ENCODE results near the gene MYO1E.

Gene MYO1E

DNA sequence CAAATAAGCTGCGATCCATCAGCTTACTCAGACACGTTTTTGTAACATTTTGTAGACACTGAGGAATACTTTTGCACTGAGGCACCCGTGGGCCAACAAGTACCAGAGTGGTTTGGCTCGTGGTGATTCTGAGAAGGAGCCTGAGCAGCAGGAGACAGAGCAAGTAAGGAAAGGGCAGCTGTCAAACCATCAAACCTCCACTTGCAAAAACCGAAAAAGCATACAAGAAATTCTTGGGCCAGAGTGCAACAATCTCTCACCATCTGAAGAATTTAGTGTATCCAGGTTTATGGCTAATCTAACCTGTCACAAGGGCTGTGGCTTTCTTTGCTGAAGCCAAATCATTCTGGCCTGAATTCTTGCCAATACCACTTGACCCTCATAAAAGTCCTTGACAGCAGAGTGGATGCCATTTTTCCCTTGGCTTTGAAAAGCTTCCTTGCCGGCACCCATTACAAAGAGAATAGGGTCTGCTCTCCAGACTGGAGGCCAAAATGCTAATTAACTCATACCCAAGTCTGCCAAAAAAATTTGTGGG lies 56.7 kb downstream of the MYO1E start:
- DNase-seq (ENCODE audit: low spot score), result no peak

DNA sequence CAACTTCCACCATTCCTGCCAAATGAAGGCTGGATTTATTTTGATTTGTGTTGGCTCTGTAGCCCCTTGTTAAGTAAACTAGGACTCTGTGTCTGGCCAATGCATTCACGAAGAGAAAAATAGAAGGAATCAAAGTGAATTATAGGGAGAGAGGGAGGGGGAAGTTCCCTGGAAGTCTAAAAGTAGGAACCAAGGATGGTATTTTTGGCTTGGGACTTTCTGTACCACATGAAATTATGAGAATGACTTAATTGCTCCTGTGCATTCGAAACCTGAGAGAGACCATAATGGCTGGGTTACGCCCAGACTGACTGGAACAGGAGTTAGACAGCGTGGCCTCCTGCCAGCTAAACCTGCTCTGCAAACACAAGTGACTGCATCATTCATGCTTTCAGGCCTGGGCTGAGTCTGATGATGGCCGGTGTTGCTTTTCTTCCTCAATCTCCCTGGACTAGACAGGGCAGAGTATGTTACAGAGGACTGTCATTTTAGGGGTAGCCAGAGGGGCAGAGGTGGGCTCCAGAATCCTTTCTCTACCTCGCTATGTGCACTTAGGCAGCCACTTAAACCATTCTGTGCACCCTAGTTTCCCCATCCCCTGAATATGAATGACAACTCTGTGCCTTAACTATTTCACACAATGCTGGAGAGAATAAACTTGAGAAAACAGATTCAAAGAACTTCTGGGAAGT lies 58.9 kb downstream of the MYO1E start:
- DNase-seq (ENCODE audit: low spot score), result no peak

DNA sequence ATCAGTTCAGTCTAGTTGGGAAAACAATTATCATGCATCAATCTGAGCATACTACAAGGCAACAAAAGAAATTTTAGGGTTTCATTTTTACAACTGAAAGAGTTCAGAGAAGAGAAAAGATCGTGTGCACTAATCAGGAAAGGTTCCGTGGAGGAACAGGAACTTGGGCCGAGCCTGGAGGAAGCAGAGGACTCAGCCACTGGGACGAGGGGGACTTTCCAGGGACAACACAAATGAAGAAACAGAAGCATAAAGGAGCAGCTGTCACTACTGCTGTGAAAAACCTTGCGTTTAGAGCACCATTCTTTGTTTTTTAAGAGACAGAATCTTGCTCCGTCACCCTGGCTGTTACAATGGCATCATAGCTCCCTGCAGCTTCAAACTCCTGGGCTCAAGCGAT lies 60.5 kb downstream of the MYO1E start:
- no peak for DNase-seq (ENCODE audit: low spot score)

DNA sequence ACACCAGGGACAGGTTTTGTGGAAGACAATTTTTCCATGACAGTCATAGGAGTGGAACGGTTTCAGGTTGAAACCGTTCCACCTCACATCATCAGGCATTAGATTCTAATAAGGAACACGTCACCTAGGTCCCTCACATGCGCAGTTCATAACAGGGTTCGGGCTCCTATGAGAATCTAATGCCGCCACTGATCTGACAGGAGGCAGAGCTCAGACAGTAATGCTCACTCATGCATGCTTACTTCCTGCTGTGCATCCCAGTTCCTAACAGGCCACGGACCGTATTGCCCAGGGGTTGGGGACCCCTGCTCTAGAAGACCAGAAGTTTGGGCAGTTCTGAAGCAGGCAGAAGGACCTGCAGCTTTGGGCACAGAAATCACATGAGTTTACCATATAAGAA lies 61.5 kb downstream of the MYO1E start:
- no peak for DNase-seq (ENCODE audit: low spot score)

DNA sequence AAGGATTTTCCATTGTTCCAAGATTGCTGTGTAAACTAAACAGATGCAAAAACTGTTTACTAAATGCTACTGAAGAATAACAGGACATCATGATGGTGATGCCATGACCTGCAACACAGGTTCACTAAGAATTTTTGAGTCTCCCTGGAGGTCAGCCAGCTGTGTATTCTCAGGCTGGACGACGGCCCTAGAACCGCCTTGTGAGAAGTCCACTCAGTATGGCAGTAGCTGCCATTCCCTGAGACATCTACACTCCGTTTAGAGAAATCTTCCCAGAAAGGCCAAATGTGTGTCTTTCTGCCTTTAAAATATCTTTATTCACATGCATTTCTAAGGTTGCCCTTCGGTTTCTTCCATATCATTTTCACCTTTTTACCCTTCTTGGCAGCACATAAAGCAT lies 63.3 kb downstream of the MYO1E start:
- DNase-seq (ENCODE audit: low spot score), result no peak

DNA sequence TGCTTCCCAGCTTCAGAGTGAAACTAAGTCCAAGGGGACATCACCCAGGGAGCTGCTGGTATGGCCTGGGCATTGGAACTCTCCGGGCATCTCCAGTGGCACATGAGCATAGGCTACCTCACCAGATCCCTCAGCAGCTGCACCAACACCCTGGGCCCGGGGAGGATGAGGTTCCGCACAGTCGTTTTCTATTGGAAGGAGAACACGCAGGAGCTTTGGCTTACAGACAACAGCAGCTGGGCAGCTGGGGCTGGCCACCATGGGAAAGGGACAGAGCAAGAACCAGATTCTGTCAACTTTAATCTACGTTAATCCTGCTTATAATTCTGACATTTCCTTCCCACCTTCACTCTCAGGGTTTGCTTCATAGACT lies 65.5 kb downstream of the MYO1E start:
- DNase-seq (ENCODE audit: low spot score), result no peak

DNA sequence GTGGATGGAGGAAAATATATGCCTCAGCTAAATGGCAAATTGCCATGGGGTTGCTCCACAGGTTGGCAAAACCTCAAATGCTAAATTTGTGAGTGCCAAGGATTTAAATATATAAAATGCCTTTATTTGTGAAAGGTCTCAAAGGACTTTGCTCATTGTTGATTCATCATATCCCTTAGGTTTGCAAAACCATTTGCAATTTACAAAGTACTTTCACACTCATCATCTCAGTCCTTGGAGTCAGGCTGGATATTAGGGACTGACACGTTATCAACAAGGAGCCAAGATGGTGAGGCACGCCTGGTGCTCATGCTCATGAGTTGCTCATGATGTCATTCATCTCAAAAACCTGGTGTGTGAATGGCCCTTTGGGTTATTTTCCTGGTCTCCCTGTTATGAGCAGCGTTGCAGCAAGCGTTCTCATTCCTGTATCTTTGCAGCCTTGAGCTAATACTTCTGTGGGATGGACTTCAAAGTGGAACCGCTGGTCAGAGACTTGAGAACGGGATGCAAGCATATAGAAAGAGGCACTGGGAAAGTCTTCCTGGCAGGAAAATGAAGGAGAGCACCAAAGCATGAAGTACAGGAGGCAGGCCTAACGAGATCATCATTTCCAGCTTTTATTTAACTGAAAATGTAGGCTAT lies 66.0 kb downstream of the MYO1E start:
- DNase-seq (ENCODE audit: low spot score), result no peak

DNA sequence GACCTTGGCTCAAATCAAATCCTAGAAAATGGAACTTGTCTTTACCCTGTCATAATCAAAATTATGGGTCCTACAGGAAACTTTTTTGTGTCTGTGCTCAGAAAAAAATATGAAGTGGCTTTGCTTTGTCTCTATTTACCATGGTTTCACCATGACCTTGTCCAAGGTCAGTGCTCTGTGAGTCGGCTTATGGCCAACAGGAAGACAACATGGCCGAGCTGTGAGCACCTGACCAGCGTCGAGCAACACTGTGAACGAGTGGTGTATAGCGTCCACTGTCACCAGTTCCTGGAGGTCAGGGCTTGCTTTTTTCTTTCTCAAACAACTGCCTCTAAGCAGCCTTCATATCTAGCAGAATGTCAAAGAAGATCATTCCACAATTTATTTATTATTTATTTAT lies 67.9 kb downstream of the MYO1E start:
- no peak for DNase-seq (ENCODE audit: low spot score)

DNA sequence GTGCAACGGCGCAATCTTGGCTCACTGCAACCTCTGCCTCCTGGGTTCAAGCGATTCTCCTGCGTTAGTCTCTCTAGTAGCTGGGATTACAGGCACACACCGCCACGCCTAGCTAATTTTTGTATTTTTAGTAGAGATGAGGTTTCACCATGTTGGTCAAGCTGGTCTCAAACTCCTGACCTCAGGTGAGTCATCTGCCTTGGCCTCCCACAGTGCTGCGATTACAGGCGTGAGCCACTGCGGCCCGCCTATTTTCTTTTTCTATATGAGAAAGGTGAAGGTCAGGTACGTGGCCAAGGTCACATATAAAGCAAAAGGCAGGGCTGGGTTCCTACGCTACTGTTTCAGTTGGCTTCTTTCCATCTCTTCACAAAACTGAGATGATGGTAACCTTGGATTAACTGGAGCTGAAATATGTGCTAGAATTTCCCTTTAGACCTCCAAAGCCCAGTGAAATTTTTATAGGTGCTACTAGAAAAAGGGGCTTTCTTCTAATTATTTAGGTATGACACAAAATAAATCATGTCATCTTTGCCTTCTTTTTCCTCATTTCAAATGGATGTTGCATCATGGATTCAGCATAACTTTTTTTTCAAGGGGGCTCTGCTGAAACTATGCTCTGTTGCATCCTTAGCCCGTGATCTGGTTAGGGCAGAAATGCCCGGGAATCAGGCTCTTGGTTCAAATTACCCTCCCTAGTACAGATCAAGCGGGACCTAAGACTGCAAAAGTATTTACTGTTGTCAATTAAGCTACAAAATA lies 68.5 kb downstream of the MYO1E start:
- DNase-seq (ENCODE audit: low spot score), result no peak

DNA sequence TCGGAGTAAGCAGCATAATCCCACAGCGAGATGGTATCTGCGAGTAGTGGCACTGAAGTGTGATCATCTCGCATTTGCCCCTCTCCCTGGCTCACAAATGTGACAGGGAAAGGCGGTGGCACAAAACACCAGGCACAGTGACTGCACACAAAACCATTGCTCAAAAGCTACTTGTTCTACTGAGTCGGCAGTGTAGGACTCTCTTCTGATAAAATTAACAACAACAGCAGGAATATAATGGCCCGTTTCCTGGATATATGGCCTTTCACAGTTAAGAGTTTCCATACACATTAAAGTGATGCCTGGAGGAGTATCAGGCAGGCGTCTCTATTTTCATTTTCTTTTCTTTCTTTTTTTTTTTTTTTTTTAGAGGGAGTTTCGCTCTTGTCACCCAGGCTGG lies 69.0 kb downstream of the MYO1E start:
- DNase-seq (ENCODE audit: low spot score), result no peak

DNA sequence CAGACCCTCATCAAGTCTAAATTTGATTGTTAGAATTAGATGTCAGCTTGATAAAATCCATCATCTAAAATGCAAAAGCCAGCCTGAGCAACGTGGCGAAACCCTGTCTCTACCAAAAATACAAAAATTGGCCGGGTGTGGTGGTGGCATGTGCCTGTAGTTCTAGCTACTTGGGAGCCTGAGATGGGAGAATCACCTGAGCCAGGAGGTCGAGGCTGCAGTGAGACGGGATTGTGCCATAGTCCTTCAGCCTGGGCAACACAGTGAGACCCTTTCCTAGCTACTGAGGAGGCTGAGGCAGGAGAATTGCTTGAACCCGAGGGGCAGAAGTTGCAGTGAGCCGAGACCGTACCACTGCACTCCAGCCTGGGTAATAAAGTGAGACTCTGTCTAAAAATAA lies 69.5 kb downstream of the MYO1E start:
- DNase-seq (ENCODE audit: low spot score), result no peak

DNA sequence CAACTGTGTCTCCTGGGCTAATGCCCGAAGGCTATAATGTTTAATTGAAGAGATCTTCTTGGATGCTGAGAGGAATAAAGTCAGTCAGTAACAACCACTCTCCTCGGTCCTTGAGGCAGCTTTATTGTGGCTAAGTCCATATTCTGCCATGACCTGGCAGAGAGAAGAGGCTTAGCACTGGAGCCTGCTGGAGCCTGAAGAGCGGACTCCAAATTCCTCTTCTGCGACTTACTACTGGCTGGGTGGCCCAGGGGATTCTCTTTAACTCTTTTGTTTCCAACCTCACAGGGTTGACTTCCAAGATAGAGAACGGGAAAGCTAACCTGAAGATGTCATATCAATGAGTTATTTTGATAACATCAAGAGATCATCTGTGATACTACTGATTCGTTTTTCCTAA lies 71.1 kb downstream of the MYO1E start:
- DNase-seq (ENCODE audit: low spot score), result no peak

DNA sequence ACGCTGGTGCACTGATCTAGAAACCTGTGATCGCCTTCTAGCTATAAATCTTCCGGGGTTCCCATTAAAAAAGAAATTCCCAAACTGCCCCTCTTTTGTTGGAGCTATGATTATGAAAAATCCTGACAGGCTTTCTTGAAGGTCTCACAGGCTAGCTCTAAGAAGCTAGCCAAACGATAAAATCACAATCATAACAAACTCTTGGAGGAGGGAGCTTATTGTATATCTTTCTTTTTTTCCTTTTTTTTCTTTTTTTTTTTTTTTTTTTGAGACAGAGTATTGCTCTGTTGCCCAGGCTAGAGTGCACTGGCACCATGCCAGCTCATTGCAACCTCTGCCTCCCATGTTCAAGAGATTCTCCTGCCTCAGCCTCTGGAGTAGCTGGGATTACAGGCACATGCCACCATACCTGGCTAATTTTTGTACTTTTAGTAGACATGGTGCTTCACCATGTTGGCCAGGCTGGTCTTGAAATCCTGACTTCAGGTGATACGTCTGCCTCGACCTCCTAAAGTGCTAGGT lies 72.0 kb downstream of the MYO1E start:
- no peak for DNase-seq (ENCODE audit: low spot score)

DNA sequence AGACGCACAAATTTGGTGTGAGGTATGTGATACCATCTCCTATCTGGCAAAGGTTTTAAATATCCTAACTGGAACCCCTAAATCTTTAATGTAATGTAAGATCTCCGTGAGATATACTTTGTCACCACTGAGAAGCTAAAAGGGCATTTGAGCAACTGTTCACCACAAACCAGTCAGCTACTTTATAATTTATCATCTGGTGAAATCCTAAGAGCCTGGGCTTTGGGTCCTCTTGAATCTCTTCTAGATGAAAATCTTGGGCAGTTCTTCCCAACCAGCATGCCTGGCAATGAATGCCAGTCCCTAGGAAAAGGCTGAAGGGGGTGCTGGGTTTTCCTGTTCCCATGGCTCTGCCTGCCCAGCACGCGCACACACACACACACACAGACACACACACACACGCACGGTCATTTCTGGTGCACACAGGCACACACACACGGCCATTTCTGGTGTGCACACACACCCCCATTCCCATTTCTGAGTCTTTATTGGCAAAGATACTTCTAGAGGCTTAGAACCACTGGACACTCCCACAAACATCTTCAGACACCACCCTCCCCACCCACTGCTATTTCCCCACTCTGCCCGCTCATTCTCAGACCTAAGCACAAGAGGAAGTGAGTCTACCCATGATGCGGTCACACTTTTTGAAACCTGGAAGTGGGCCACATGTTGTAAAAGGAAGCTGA lies 72.6 kb downstream of the MYO1E start:
- DNase-seq (ENCODE audit: low spot score), result peak; percentile 88

DNA sequence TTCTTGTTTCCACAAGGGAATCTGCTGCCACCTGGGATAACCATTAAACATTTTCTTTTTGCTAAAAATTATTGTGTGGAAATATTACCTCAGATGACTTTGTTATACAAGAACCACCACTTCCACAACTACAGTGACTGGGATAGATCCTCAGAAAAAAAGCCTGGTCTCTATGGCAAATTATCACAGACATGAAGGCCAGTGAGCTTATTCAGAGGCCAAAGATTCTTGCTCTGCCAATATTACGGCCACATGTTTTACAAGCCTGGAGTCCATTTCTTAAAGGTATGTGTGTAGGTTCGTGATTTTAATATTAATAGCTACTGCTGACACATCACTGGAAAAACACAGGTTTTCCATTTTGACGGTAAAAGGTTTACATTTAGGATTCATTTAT lies 73.8 kb downstream of the MYO1E start:
- no peak for DNase-seq (ENCODE audit: low spot score)

DNA sequence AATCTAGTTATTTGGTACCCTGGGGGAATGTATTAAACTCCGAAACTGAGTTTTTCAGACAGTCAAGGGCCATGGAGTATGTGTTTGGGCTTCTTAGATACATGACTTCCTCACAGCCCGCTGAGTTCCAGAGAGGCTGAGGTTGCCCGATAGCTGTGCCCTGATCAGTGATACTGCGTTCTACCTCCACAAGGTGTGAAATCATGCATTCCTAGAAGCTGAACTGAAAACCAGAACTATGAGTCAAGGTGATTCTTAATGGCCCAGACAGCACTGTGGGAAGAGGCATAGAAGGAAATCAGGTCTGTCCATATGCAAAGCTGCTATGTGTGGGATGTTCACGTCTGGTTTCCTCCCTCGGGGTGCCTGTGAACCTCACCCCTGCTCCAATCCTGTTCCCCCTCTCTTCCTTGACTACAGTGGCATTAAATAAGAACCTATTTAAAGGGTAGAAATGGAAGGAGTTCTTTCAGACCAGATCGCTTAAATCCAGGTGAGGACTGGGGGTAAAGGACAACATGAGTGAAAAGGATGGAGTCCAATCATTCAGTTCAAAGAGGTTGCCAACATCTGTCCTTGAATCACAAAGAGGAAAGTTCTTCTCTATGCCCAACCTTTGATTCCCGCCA lies 74.3 kb downstream of the MYO1E start:
- no peak for DNase-seq (ENCODE audit: low spot score)

DNA sequence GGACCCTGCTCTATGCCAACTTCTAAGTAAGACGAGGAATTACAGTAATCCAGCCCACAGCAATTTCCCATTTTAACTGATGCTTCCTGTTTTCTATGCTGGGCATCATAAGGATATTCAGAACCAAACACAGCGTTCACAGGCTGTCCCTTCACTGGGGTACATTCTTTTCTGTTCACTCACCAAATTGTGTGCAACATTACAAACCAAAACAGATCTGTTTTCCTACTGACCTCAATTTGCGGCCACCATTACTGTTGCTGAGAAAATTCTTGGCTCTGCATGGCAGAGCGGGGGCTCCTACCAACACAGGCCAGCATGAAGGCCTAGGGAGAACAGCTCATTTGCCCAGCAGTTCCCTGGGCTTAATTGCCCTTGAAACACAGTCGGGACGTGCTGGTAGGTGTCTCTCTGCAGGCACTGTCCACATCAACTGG lies 76.5 kb downstream of the MYO1E start:
- peak; percentile 36 for DNase-seq (ENCODE audit: low spot score)

DNA sequence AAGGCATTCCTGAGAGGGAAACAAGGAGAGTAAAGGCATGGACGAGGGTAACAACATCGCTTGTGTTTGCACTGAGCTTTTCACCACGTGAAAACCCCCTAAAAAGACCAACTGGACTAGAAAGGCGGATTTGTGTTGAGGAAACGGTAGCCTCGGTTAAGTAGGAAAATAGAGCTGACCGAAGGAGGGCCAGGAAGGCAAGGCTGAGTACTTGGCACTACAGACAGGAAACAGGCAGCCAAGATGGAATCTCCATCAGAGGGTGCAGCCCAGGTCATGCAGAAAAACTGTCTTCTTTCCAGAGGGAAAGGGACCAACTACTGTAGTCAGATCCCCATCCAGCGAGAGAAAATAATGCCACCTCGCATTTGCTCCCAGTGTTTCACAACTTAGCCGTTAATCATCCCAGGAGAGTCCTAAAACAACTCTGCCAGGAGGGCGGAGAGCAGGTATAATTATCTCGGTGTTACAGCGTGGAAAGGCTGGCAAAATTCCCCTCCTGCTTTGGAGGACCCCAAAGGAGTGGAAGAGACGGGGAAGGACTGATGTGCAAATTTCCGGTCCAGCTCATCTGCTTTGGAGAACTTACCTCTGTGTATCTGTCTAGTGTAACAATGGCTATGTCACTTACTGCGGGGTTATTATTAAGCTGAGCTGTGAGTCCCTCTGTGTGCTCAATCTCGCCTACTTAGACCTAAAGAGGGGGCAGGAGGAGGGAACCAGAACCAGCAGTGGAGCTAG lies 77.2 kb downstream of the MYO1E start:
- DNase-seq (ENCODE audit: low spot score), result peak; percentile 39

DNA sequence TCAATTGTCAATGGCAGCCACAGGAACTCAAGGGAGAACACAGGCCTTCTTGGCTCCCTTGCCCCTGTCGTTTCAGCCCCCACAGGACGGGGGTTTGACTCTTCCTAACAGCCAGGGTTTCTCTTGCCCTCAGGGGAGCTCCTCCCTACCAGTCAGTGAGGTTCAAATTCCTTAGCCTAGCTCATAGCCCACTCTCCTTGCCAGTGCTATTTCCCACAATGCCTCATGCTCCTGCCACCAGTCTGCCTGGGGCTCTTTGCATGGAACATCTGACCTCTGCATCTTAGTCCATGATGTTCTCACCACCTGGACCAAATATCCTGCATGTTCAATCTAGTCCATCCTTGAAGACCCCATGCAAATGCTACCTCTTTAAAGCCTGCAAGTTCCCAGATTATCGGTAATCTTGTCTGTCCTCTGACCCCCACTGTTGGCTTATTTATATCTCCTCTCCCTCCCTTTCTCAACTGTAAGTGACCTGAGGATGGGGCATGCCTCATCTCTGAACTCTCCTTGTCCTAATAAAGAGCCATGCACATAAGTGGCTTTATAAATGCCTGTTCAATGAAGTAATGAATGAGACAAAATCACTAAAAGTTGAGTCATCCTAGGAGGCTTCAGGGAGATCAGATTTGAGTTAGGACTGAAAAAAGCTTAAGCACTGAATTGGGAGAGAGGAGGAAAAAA lies 78.0 kb downstream of the MYO1E start:
- peak; percentile 40 for DNase-seq (ENCODE audit: low spot score)

DNA sequence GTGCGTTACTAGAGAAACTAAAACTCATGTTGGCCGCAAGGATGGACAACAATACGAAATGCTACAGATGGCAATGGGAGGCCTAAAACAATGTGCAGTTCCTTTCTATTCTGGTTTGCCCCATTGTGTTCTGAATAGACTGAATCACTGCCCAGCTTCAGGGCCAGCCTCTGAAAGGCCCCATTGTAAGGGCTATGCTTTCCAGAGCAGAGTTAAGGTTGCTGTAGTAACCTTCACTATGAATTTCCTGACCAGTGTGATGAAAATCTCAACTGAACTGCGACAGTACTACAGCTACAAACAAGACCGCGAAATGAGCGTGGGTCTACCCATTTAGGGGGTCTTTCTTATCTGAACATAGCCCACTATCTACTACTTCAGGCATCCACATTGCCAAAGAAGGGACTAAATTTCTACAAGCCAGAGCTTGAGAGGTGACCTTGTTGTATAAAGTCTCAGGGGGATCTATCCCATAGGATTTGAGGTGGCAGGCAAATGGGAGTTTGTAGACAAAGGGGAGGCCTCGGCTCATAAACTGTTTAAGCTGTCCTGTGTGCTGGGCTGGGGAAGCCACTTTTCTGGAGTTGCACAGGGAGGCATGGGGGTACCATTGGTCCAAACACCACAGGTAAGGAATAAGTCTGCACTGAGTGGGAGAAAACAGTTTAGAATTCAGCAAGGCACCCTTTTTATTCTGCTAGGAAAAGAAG lies 80.1 kb downstream of the MYO1E start:
- DNase-seq (ENCODE audit: low spot score), result peak; percentile 81

Measured in kidney capillary endothelial cell (primary cell).